ENCODE data around the gene ITGB1BP1.

DNA sequence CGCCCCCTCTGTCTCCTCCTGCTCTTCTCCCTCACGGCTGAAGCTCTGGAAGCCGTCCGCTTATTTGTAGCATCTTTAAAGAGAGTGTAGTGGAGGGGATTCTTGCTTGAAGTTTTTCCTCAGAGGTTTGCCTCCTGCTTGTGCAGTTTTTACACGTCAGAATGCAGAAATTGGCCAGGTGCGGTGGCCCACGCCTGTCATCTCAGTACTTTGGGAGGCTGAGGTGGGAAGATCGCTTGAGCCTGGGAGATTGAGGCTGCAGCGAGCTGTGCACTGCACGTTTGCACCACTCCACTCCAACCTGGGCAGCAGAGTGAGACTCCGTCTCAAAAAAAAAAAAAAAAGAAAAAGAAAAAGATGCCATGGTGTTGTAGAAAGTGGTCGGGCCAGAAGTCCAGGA is 69.0 kb downstream of the ITGB1BP1 start:
- TF ChIP-seq, protein P1, sequence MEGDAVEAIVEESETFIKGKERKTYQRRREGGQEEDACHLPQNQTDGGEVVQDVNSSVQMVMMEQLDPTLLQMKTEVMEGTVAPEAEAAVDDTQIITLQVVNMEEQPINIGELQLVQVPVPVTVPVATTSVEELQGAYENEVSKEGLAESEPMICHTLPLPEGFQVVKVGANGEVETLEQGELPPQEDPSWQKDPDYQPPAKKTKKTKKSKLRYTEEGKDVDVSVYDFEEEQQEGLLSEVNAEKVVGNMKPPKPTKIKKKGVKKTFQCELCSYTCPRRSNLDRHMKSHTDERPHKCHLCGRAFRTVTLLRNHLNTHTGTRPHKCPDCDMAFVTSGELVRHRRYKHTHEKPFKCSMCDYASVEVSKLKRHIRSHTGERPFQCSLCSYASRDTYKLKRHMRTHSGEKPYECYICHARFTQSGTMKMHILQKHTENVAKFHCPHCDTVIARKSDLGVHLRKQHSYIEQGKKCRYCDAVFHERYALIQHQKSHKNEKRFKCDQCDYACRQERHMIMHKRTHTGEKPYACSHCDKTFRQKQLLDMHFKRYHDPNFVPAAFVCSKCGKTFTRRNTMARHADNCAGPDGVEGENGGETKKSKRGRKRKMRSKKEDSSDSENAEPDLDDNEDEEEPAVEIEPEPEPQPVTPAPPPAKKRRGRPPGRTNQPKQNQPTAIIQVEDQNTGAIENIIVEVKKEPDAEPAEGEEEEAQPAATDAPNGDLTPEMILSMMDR (IDR thresholded peaks at IDR 0.05), result no peak
- no peak for TF ChIP-seq POLR2A (IDR thresholded peaks at IDR 0.05)
